Measurements from ENCODE around the gene TMEM134.

Gene TMEM134

GRCh38 chr11:67490727-67491065 is 21.6 kb upstream of the TMEM134 start:
- Histone ChIP-seq H3K27ac (ENCODE audit: low read depth, low read length) (no peak overlapping the region), H3K79me2 (ENCODE audit: control insufficient read depth, low read length) (peaks cover 24% of the 10 kb centered on the region), H3K4me1 (ENCODE audit: control insufficient read depth, low read length) (peaks cover 13% of the 10 kb centered on the region), H3K27me3 (ENCODE audit: control insufficient read depth, low read length) (no peaks in the 10 kb centered on the region), H3K9me2 (replicated peaks; ENCODE audit: control insufficient read depth, low read length) (no peaks in the 10 kb centered on the region), H3K36me3 (ENCODE audit: control insufficient read depth, low read length) (peaks cover 84% of the 10 kb centered on the region), H3F3A (ENCODE audit: control insufficient read depth, insufficient read depth) (peaks cover 11% of the 10 kb centered on the region), H4K20me1 (ENCODE audit: control insufficient read depth, insufficient read depth, low read depth, low read length) (no peaks in the 10 kb centered on the region), H3K9me3 (ENCODE audit: control insufficient read depth, insufficient read depth, low read length) (no peaks in the 10 kb centered on the region), H3K4me2 (ENCODE audit: low read length) (no peak overlapping the region), H3K4me3 (ENCODE audit: low read length) (no peak overlapping the region)
- no peak for TF ChIP-seq EZH2phosphoT487 (IDR thresholded peaks at IDR 0.05; ENCODE audit: borderline replicate concordance, low read length)
- TF ChIP-seq CTCF (IDR thresholded peaks at IDR 0.05; ENCODE audit: low read depth, low read length, poor library complexity, severe bottlenecking), result no peak

- Histone ChIP-seq H3K27me3 (ENCODE audit: control insufficient read depth, low read length) (no peaks in the 10 kb centered on the region), H3F3A (ENCODE audit: control insufficient read depth, insufficient read depth) (peaks cover 15% of the 10 kb centered on the region), H3K4me2 (ENCODE audit: low read length) (no peak overlapping the region), H3K4me1 (ENCODE audit: control insufficient read depth, low read length) (peaks cover 19% of the 10 kb centered on the region), H3K4me3 (ENCODE audit: low read length) (no peak overlapping the region), H3K79me2 (ENCODE audit: control insufficient read depth, low read length) (peaks cover 24% of the 10 kb centered on the region), H3K9me2 (replicated peaks; ENCODE audit: control insufficient read depth, low read length) (no peaks in the 10 kb centered on the region), H3K36me3 (ENCODE audit: control insufficient read depth, low read length) (peaks cover 79% of the 10 kb centered on the region), H3K9me3 (ENCODE audit: control insufficient read depth, insufficient read depth, low read length) (no peaks in the 10 kb centered on the region), H4K20me1 (ENCODE audit: control insufficient read depth, insufficient read depth, low read depth, low read length) (no peaks in the 10 kb centered on the region), H3K27ac (ENCODE audit: low read depth, low read length) (no peak overlapping the region)
- no peak for TF ChIP-seq CTCF (IDR thresholded peaks at IDR 0.05; ENCODE audit: low read depth, low read length, poor library complexity, severe bottlenecking)
- TF ChIP-seq EZH2phosphoT487 (IDR thresholded peaks at IDR 0.05; ENCODE audit: borderline replicate concordance, low read length), result no peak
These were observed 21.1 kb upstream of the TMEM134 start for GRCh38 chr11:67489885-67490726.

- H4K20me1 ChIP-seq (ENCODE audit: control insufficient read depth, insufficient read depth, low read depth, low read length), result no peaks in the 10 kb centered on the region
- H3K9me2 ChIP-seq (replicated peaks; ENCODE audit: control insufficient read depth, low read length), result no peaks in the 10 kb centered on the region
- no peak for TF ChIP-seq EZH2phosphoT487 (IDR thresholded peaks at IDR 0.05; ENCODE audit: borderline replicate concordance, low read length)
- TF ChIP-seq CTCF (IDR thresholded peaks at IDR 0.05; ENCODE audit: low read depth, low read length, poor library complexity, severe bottlenecking), result no peak
- no peak overlapping the region for H3K4me3 ChIP-seq (ENCODE audit: low read length)
- no peaks in the 10 kb centered on the region for H3K9me3 ChIP-seq (ENCODE audit: control insufficient read depth, insufficient read depth, low read length)
- no peak overlapping the region for H3K27ac ChIP-seq (ENCODE audit: low read depth, low read length)
- no peak overlapping the region for H3K4me2 ChIP-seq (ENCODE audit: low read length)
- peaks cover 27% of the 10 kb centered on the region for H3K4me1 ChIP-seq (ENCODE audit: control insufficient read depth, low read length)
- peaks cover 29% of the 10 kb centered on the region for H3K79me2 ChIP-seq (ENCODE audit: control insufficient read depth, low read length)
- H3F3A ChIP-seq (ENCODE audit: control insufficient read depth, insufficient read depth), result peaks cover 23% of the 10 kb centered on the region
- no peaks in the 10 kb centered on the region for H3K27me3 ChIP-seq (ENCODE audit: control insufficient read depth, low read length)
- H3K36me3 ChIP-seq (ENCODE audit: control insufficient read depth, low read length), result peaks cover 75% of the 10 kb centered on the region
These were observed 20.3 kb upstream of the TMEM134 start for GRCh38 chr11:67489203-67489884.
